Spinal cord (tissue), 10 donors: ENCODE measurements around the gene ERC2. TPM values are rescaled to one million over a fixed set of nuclear protein-coding genes. Genes with fewer than 3 reads are reported as not detected.
A peak's percentile ranks its signal among the peaks of the same experiment; 100 is the strongest.

ENCODE experiments used
- DNase-seq, 6 donors: peaks; one replicate each; pipeline versions ENCODE4 v3.0.0 to v3.0.0-alpha.2; 2013 to 2015; ENCODE audit warnings: low spot score in 6 of 6, low read depth in 4 of 6
- H3K27ac ChIP-seq: one replicate; pipeline ENCODE4 v1.5.1; 2013; ENCODE audit warnings: low read depth, low read length, control low read depth
- H3K27me3 ChIP-seq: one replicate; pipeline ENCODE4 v1.6.1; 2013; ENCODE audit warnings: low read length; ENCODE audit not compliant: control insufficient read depth, insufficient read depth
- H3K36me3 ChIP-seq: one replicate; pipeline ENCODE4 v1.6.1; 2013; ENCODE audit warnings: low read length; ENCODE audit not compliant: control insufficient read depth, insufficient read depth
- H3K4me1 ChIP-seq: one replicate; pipeline ENCODE4 v1.6.1; 2013; ENCODE audit warnings: low read length; ENCODE audit not compliant: control insufficient read depth, insufficient read depth
- H3K4me3 ChIP-seq: one replicate; pipeline ENCODE4 v1.5.1; 2013; ENCODE audit warnings: low read depth, low read length, control low read depth
- H3K9me3 ChIP-seq: one replicate; pipeline ENCODE4 v1.6.1; 2013; ENCODE audit warnings: low read length; ENCODE audit not compliant: control insufficient read depth, insufficient read depth
- WGBS: methylation state at CpG from one replicate; pipeline ENCODE4 v1.1.5; 2013; ENCODE audit warnings: missing lambda C conversion rate; ENCODE audit not compliant: insufficient coverage; 5-methylcytosine and 5-hydroxymethylcytosine counted together
- polyA plus RNA-seq, 2 donors: library from polyadenylated mRNA; unstranded; fragments of 120-200 nt; gene quantifications; one replicate each; pipeline ENCODE4 v1.2.1, GENCODE V29; 2013; ENCODE audit not compliant: insufficient read length in 2 of 2
- total RNA-seq, 2 donors: library from RNA; depleted of rRNA in 1 of 2; stranded (reverse); fragments of 120-200 nt in 1 of 2; fragments of >200 nt in 1 of 2; gene quantifications; one replicate each; pipeline versions ENCODE4 v1.2.3 to v1.2.4, GENCODE V29; 2013 to 2014
- donor health status: healthy.

Gene ERC2
- total and polyA plus RNA-seq, 4 donors, result 24.0 to 51.3 (median 29.7) TPM

DNA sequence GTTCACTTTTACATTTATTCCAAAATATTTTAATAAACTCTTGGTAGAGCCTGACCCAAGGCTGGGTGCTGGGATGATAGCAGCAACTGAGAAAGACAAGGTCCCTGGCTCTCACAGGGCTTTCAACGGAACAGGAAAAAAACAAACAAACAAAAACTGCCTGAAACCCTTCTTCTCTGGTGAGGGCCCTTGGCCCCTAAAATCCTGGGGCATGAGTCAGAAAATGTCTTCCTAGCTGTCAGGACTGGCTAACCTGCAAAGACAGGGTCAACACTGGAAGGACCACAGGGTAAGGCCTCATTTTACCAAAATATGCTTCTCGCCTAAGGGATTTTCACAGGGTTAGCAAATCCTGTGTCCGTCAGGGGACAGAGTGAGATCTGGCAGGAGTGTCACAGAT lies 935.5 kb downstream of the ERC2 start:
- H3K36me3 ChIP-seq, result no peaks in the 10 kb centered on the region
- H3K27me3 ChIP-seq, result no peaks in the 10 kb centered on the region
- no peak for DNase-seq
- no peak overlapping the region for H3K4me3 ChIP-seq
- no peaks in the 10 kb centered on the region for H3K4me1 ChIP-seq
- no peak overlapping the region for H3K27ac ChIP-seq
- 85% methylated on average over 3 of the region's 3 CpGs for WGBS
- no peaks in the 10 kb centered on the region for H3K9me3 ChIP-seq

DNA sequence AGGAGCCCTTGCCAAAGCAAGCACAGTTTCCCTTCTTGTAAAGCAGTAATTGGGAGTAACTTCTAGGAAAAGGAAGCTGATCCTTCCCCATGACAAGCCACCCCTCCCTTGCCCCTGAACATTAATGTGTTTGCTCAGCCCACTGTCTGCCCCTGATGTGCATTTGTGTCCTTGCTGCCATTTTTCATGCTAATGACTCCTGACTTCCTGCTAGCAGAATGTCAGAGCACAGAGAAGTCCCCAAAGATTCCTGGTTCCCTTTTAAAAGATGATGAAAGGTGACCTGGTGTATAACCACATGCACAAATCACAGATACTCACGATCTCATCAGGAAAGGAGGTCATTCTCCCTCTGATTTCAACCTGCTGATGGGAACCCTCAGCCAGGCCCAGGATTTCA lies 936.9 kb downstream of the ERC2 start:
- H3K27ac ChIP-seq, result no peak overlapping the region
- no peak overlapping the region for H3K4me3 ChIP-seq
- WGBS, result 40% methylated on average over 1 of the region's 1 CpG
- no peaks in the 10 kb centered on the region for H3K4me1 ChIP-seq
- H3K36me3 ChIP-seq, result no peaks in the 10 kb centered on the region
- no peaks in the 10 kb centered on the region for H3K27me3 ChIP-seq
- H3K9me3 ChIP-seq, result no peaks in the 10 kb centered on the region
- DNase-seq, result no peak

DNA sequence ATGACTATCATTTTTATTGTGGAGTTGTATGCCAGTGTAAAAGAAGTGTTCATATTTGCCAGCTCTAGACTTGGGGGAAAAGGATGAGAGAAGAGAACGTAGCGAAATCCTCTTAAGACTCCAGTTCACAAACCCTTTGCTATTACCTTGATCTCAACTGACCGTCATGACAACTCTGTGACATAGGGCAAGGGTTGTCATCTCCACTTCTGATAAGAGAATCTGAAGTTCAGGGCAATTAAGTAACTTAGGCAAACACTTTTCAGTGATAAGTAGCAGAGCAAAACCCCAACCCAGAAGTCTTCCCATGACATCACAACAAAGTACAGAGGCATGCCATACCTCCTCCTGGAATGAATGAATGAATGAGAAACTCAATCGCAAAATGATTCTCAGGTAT lies 940.9 kb downstream of the ERC2 start:
- Histone ChIP-seq H3K9me3 (no peaks in the 10 kb centered on the region), H3K27ac (no peak overlapping the region), H3K4me3 (no peak overlapping the region), H3K4me1 (peaks cover 3% of the 10 kb centered on the region), H3K27me3 (no peaks in the 10 kb centered on the region), H3K36me3 (no peaks in the 10 kb centered on the region)
- no peak for DNase-seq
- no CpG with 5 or more reads among the region's 4 CpGs for WGBS

DNA sequence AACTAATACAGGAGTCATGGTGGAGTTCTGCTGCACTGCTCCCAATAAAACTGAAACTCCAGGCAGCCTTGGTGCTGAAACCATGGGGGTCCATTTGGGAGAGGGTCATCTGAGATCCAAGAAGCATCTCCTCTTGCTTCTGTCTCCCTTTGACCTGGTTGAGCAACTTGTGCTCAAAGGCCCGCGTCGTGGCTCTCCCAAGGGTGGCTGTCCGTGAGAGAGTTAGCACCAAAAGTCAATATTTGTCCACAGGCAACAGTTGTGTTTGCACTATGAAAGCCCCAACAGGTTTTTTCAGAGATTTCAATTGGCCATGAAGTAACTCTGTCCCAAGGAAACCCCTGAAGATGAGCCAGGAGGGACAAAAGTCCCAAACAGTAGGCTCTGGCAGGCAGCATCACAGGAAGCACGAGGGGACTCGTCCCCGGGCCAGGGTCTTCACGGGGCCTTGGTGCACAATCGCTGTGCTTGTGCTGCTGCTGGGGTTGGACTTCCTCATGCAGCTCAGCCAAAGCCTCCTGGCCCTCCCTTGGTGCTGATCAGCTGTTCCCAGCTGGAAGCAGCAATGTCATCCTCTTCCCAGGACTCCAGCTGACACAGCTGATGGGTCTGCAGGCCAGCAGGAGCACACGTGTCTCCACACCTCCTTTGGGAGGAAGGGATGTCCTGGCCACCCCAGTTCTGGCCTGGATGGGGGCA lies 941.8 kb downstream of the ERC2 start:
- WGBS, result 80% methylated on average over 10 of the region's 10 CpGs
- Histone ChIP-seq H3K4me3 (no peak overlapping the region), H3K27me3 (no peaks in the 10 kb centered on the region), H3K4me1 (peaks cover 9% of the 10 kb centered on the region), H3K9me3 (no peaks in the 10 kb centered on the region), H3K36me3 (no peaks in the 10 kb centered on the region), H3K27ac (no peak overlapping the region)
- no peak for DNase-seq

DNA sequence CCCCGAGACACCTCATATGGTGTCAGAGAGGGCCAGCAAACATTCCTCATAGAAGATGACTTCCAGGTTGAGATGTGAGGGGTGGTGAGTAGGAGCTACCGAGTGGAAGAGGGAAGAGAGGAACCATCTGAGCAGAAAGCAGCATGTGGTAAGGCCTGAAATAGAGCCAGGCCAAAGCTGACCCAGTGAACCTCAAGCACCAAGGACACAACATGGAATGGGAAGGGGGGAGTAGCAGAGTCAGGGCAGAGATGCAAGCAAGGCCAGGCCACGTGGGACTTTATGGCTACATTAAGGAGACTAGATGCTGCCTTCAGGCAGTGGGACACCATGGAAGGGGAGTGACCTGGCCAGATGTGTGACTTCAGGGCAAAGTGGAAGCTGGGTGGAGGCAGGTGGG lies 942.8 kb downstream of the ERC2 start:
- 87% methylated on average over 3 of the region's 3 CpGs for WGBS
- H3K36me3 ChIP-seq, result no peaks in the 10 kb centered on the region

DNA sequence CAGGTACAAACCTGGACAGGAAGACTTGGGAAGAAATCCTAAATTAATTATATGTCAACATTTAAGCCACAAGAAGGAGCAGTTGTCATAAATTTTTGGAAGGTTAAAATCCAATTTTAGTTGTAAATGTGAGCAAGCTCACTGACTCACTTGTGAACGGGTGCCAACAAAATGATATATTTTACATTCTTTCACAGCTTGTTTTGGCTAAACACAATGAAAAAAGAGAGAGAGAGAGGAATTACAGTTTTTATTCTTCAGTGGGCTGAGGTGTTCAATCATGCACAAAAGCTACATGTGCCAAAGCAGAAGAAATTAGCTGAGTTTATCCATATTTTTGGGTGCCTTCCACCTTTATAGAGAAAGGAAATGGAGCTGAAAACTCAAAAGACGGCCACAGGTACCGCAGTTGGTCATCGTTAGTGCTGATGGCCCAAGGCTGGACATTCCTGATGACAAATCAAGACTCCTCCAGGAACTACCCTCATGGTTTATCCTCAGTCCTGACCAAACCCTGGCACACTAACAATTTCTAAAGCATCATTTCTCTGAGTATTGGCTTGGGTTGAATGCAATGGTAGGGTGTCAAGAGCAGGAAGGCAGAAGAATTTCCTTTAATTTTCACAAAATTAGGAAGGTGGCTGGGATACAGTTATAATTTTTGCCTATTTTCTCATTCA lies 943.6 kb downstream of the ERC2 start:
- Histone ChIP-seq H3K27ac (no peak overlapping the region), H3K4me1 (peaks cover 14% of the 10 kb centered on the region), H3K27me3 (no peaks in the 10 kb centered on the region), H3K4me3 (no peak overlapping the region), H3K9me3 (no peaks in the 10 kb centered on the region), H3K36me3 (no peaks in the 10 kb centered on the region)
- WGBS, result 92% methylated on average over 3 of the region's 4 CpGs
- DNase-seq, result peak in 1 of 6 donors; percentile 62

More for the DNA sequence above, 942.8 kb downstream of the ERC2 start:
- no peak for DNase-seq
- H3K9me3 ChIP-seq, result no peaks in the 10 kb centered on the region
- peaks cover 14% of the 10 kb centered on the region for H3K4me1 ChIP-seq
- H3K27me3 ChIP-seq, result no peaks in the 10 kb centered on the region
- no peak overlapping the region for H3K4me3 ChIP-seq
- H3K27ac ChIP-seq, result no peak overlapping the region

DNA sequence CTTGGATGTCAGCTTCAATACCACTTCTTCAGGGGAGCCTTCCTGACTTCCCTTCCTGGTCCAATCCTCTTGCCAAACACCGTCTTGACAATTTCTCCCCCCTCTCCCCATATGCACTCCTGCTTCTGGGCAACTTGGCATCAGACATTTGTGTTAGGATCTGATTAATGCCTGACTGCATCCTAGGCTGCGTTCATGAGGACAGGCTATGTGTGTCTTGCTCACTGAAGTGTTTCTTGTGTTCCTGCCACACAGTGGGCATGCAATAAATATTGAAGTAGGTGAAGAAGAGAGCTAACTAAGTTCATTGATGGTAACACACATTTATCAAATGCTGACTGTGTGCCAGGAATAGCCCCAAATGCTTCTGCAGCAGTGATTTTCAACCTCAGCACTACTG lies 944.8 kb downstream of the ERC2 start:
- Histone ChIP-seq H3K27me3 (no peaks in the 10 kb centered on the region), H3K36me3 (no peaks in the 10 kb centered on the region), H3K4me1 (peaks cover 14% of the 10 kb centered on the region), H3K27ac (no peak overlapping the region), H3K4me3 (no peak overlapping the region), H3K9me3 (no peaks in the 10 kb centered on the region)
- no peak for DNase-seq
- 50% methylated on average over 1 of the region's 2 CpGs for WGBS

DNA sequence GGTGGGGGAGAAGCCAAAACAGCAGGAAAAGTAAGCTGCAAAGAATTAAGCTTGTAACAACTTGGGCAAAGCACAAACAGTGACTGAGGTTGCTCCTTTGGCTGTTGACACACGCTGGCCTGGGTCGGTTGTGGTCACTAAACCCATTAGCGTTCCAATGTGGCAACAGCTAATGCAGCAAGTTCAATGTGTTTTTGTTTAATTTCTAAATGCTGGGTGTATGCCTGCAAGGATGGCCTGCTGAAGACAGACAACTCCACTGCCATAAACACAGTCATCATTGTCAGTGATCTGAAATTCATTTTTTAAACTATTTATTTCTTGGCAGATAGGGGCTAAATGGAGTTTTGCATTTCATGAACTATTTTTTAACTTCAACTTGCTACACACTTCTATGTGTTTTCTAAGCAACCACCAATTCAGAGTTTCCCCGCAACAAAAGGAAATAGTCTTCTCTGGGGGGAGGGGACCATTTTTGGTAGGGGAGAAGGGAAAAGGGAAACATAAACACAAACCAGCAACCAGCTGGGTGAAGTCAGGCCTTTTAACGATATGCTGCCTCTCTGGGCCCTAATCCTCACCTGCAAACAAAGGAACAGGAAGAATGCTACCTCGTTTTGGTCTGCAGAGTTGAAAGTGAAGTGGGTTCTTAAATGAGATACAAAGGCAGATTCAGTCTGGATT lies 946.4 kb downstream of the ERC2 start:
- Histone ChIP-seq H3K9me3 (no peaks in the 10 kb centered on the region), H3K27me3 (peaks cover under 1% of the 10 kb centered on the region), H3K27ac (no peak overlapping the region), H3K36me3 (no peaks in the 10 kb centered on the region), H3K4me1 (peaks cover 14% of the 10 kb centered on the region), H3K4me3 (no peak overlapping the region)
- peak in 1 of 6 donors; percentile 38 for DNase-seq
- 52% methylated on average over 3 of the region's 6 CpGs for WGBS

DNA sequence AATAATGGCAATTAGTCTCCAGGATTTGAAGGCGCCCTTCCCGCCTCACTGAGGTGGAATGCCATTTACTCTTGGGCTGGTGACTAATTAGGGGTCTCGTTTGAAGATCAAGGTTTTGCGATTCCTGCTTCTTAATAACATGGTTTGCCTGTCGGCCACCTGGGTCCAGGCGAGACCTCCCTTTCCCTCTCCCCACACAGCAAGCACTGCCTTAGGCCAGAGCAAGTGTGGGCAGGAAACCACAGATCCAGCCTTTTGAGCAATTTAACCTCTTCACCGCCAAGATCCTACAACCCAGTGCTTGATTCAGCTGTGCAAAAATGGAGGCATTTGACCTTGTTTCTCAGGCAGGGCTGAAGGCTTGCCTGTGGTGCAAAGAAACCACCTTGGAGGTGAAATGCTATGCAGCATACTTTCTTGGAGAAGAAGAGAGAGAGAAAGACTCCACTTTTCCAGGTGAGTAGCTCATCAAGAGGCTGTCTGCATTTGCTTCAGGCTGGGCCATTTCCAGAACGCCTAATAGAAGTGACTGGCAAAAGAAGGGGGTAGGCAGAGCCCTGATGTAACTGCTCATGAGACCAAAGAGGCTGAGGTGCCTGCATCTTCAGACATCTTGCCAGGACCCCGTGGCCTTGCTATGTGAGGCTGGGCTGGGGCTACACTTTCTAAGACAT lies 947.1 kb downstream of the ERC2 start:
- 73% methylated on average over 9 of the region's 9 CpGs for WGBS
- Histone ChIP-seq H3K9me3 (no peaks in the 10 kb centered on the region), H3K36me3 (no peaks in the 10 kb centered on the region), H3K27ac (no peak overlapping the region), H3K27me3 (peaks cover 4% of the 10 kb centered on the region), H3K4me1 (peaks cover 14% of the 10 kb centered on the region), H3K4me3 (no peak overlapping the region)
- no peak for DNase-seq
